Astrocyte of the cerebellum (primary cell): ENCODE data around the gene MRM3.

Source experiments
- DNase-seq: peaks from one replicate; pipeline ENCODE4 v3.0.0-alpha.2; 2011; ENCODE audit warnings: low read depth
- H3K4me3 ChIP-seq: 2 replicates; pipeline ENCODE4 v1.5.1; 2011; ENCODE audit warnings: mild to moderate bottlenecking, low read depth, low read length, moderate library complexity
- in situ Hi-C: cut with HindIII; loops from 2 replicates; pipeline ENCODE4 v1.10.0; 2017; ENCODE audit warnings: low sequenced_read_pairs
- TF ChIP-seq, protein P1 (sequence below): IDR thresholded peaks from 2 replicates; pipeline ENCODE4 v1.5.1; 2012; ENCODE audit warnings: low read length, low read depth, moderate library complexity, mild to moderate bottlenecking; ENCODE audit errors: missing control alignments

MRM3 gene, protein sequence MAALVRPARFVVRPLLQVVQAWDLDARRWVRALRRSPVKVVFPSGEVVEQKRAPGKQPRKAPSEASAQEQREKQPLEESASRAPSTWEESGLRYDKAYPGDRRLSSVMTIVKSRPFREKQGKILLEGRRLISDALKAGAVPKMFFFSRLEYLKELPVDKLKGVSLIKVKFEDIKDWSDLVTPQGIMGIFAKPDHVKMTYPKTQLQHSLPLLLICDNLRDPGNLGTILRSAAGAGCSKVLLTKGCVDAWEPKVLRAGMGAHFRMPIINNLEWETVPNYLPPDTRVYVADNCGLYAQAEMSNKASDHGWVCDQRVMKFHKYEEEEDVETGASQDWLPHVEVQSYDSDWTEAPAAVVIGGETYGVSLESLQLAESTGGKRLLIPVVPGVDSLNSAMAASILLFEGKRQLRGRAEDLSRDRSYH

DNA sequence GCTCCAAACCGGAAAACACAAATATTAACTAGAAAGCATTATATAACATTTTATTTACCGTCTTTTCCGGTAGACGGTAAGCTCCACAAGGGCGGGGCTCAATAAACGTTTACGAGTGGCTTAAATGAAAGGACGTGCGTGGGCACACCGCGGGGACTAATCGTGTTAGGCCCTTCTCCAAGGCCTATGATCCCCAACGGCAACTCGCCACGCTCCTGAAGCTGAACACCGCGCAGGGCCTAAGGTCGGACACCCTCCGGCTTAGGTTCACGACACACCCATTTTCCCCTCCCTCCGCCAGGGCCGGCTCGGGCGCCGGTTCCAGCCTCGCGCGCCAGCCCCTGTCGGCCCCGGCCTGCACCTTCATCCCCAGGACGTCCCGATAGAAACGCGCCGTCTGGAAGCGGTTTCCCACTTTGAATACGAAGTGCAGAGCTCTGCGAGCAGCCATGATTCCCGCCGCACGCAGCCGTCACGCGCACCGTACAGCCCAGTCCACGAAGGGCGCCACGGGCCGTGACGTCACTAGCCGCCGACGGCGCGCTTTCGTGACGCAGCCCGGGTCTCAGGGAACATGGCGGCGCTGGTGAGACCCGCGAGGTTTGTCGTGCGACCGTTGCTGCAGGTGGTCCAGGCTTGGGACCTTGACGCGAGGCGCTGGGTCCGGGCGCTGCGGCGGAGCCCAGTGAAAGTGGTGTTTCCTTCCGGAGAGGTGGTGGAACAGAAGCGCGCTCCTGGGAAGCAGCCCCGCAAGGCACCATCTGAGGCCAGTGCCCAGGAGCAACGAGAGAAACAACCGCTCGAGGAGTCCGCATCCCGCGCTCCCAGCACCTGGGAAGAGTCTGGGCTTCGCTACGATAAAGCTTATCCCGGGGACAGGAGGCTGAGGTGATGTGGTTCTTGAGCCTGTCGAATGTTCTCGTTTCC lies at the start of gene MRM3, which contains the start of gene GLOD4:
MRM3 (plus strand) TSS at position 549 of the 927 bp plus-strand sequence; CDS start at position 575, 26 bp downstream.
GLOD4 (minus strand) TSS at position 476 of the 927 bp plus-strand sequence; CDS start at position 451, 25 bp downstream.
- TF ChIP-seq, protein P1, sequence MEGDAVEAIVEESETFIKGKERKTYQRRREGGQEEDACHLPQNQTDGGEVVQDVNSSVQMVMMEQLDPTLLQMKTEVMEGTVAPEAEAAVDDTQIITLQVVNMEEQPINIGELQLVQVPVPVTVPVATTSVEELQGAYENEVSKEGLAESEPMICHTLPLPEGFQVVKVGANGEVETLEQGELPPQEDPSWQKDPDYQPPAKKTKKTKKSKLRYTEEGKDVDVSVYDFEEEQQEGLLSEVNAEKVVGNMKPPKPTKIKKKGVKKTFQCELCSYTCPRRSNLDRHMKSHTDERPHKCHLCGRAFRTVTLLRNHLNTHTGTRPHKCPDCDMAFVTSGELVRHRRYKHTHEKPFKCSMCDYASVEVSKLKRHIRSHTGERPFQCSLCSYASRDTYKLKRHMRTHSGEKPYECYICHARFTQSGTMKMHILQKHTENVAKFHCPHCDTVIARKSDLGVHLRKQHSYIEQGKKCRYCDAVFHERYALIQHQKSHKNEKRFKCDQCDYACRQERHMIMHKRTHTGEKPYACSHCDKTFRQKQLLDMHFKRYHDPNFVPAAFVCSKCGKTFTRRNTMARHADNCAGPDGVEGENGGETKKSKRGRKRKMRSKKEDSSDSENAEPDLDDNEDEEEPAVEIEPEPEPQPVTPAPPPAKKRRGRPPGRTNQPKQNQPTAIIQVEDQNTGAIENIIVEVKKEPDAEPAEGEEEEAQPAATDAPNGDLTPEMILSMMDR: no peak
- H3K4me3 ChIP-seq: peak within 1 kb of the TSS; percentile 99
- peak; percentile 66 for DNase-seq
- in situ Hi-C loops: loop anchor here (25.0 kb wide), 1 partner anchor 205 kb away; the partner anchor contains the start of genes NXN and TIMM22

DNA sequence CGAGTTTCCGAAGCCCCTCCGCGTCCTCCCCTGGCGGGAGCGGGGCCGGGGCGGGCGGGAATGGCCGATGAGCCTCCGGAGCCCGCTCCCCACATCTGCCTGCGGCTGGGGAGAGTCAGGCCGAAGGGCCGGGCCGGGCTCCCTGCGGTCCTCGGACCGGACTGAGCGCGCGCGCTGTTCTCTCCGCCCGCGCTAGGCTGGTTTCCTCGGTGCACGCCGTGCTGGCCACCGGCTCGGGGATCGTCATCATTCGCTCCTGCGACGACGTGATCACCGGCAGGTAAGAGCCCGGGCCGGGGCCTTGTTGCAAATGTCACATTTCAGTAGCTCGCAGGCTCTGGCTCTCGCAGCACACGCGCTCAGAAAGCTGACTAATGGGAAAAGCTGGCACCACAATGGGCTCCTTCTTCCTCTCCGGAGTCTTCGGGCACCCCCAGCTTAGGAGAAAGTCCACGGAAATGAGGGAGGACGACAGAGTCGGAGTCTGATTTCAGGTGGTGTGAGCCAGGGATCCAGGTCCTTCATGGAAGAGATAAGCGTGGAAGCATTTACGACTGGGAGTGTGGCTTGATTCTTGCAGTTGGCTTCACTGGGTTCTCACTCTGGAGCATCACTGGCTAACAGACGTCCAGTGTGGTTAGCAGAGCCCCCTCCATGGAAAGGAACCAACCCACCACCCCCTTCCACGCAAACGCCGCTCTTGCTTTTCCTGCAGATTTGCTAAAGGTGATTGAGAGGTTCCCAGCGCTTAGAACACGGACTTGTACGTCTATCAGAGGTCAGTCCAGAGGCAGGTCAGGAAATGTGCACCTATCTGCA lies 49.0 kb upstream of the MRM3 start:
- in situ Hi-C loops: no loop called here
- H3K4me3 ChIP-seq: peak overlapping the region; percentile 51
- TF ChIP-seq, protein P1: no peak
- no peak for DNase-seq

DNA sequence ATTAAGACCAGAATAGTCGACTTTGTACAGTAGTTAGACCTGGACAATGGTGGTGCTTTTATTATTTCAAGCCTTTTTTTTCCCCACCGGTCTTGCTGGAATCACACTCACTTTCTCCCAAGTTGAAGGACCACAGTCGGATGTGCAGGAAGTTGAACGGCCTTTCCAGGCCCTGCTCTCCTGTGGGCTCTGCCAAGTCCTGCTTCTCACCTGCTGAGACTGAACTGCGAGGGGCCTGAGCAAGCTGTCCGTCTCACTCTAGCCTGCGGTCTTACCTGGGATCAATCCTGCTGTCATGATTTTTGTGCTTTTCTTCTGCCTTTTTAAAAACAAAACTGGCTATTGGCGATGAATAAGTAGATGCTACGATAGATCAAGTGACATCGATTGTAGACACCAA lies 48.4 kb upstream of the MRM3 start:
- DNase-seq: no peak
- in situ Hi-C loops: no loop called here
- peak overlapping the region; percentile 51 for H3K4me3 ChIP-seq
- TF ChIP-seq, protein P1: no peak

DNA sequence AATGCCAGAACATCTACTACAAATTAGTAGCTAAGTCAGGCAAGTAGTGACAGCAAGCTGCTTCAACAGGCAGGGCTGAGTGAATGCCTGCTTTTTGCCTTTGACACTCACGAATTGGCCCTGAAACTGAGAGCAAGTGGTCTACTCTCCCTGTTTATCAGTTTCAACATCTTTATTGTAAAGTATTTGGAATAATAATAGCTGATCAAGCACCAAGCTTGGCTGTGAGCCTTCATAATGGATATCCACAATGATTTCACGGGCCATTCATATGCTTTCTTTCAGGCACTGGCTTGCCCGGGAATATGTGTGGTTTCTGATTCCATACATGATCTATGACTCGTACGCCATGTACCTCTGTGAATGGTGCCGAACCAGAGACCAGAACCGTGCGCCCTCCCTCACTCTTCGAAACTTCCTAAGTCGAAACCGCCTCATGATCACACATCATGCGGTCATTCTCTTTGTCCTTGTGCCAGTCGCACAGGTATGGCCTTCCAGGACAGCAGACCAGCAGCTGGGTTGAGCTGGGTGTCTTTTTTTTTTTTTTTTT lies 44.5 kb upstream of the MRM3 start:
- TF ChIP-seq, protein P1: no peak
- no peak for DNase-seq
- in situ Hi-C loops: no loop called here
- no peak overlapping the region for H3K4me3 ChIP-seq

DNA sequence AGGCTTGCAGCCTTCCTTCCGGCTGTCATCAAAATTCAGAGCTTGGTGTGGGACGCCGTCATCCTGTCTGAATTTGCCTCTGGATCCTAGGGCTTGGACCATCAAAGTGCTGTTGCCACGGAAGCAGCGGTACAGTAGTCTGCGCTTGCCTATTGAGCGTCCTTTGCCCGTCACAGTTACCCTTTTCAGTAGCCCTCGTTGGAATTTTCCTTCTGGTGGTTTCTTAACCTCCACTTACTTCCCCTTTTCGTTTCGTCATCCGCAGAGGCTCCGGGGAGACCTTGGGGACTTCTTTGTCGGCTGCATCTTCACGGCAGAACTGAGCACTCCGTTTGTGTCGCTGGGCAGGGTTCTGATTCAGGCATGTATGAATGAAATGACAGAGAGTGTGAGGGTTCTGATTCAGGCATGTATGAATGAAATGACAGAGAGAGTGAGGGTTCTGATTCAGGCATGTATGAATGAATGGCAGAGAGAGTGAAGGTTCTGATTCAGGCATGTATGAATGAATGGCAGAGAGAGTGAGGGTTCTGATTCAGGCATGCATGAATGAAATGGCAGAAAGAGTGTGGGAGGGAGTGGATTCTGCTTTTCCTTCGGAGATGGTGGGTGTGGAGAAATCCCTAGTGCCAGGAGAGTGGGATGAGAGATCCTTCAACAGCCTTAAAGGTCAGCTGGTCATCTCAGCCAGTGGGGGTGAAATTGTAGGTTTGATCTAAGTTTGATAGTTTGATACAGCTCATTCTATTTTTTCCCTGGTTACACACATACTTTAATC lies 41.7 kb upstream of the MRM3 start:
- in situ Hi-C loops: no loop called here
- no peak overlapping the region for H3K4me3 ChIP-seq
- TF ChIP-seq, protein P1: no peak
- DNase-seq: no peak
